Measurements from ENCODE around the gene RPN1.

DNA sequence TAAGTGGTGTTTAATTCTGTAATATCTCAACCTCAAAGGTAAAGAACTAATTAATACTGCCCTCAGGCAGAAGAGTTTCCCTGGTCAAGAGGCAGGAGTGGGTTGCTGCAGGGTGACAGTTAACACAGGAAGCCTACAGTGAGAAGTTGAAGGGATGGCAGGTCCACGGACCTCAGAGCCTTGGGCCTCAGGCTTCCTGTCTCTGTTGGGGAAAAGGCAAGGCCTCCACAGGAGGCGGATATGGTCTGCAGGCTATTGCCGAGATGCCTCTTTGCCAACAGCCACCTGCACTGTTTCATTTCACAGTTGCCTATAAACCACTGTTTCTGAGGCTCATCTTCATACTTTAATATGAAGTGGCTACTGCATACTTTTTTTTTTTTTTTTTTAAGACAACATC, 33.3 kb upstream of the RPN1 start:
- TF ChIP-seq, protein P1, sequence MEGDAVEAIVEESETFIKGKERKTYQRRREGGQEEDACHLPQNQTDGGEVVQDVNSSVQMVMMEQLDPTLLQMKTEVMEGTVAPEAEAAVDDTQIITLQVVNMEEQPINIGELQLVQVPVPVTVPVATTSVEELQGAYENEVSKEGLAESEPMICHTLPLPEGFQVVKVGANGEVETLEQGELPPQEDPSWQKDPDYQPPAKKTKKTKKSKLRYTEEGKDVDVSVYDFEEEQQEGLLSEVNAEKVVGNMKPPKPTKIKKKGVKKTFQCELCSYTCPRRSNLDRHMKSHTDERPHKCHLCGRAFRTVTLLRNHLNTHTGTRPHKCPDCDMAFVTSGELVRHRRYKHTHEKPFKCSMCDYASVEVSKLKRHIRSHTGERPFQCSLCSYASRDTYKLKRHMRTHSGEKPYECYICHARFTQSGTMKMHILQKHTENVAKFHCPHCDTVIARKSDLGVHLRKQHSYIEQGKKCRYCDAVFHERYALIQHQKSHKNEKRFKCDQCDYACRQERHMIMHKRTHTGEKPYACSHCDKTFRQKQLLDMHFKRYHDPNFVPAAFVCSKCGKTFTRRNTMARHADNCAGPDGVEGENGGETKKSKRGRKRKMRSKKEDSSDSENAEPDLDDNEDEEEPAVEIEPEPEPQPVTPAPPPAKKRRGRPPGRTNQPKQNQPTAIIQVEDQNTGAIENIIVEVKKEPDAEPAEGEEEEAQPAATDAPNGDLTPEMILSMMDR (conservative IDR thresholded peaks at IDR 0.05; ENCODE audit: low read length): no peak
- TF ChIP-seq EZH2phosphoT487 (IDR thresholded peaks at IDR 0.05; ENCODE audit: borderline replicate concordance, low read depth, low read length): no peak
